GM23338 (cell line): ENCODE data around the gene EFNB2. TPM values are rescaled to one million over a fixed set of nuclear protein-coding genes. Genes with fewer than 3 reads are reported as not detected.
A peak's percentile ranks its signal among the peaks of the same experiment; 100 is the strongest.

ENCODE experiments used
- ATAC-seq: fragments of 200-7000 bp; cut with Tn5 transposase; 3 replicates; pipeline ENCODE4 v1.9.1; 2020
- DNase-seq: peaks from one replicate; pipeline ENCODE4 v3.0.0-alpha.2; 2015; ENCODE audit warnings: low spot score
- H2AFZ ChIP-seq: fragments of 200-600 bp; sonication (generic); 2 replicates; pipeline ENCODE4 v1.8.0; 2016; ENCODE audit warnings: antibody characterized with exemption, mild to moderate bottlenecking, moderate library complexity
- H3F3A ChIP-seq: fragments of 200-600 bp; sonication (generic); replicated peaks from 2 replicates; pipeline ENCODE4 v1.8.0; 2017; ENCODE audit warnings: antibody characterized with exemption, mixed run types, low read depth
- H3K27ac ChIP-seq: fragments of 200-600 bp; sonication (generic); 2 replicates; pipeline ENCODE4 v1.6.1; 2016; ENCODE audit warnings: low read depth
- H3K27me3 ChIP-seq: fragments of 200-600 bp; sonication (generic); 2 replicates; pipeline ENCODE4 v1.8.0; 2016; ENCODE audit warnings: mild to moderate bottlenecking, mixed run types, moderate library complexity; ENCODE audit not compliant: insufficient read depth
- H3K36me3 ChIP-seq: fragments of 200-600 bp; sonication (generic); 2 replicates; pipeline ENCODE4 v1.8.0; 2016; ENCODE audit warnings: mild to moderate bottlenecking; ENCODE audit not compliant: insufficient read depth
- H3K4me1 ChIP-seq: fragments of 200-600 bp; sonication (generic); 2 replicates; pipeline ENCODE4 v1.8.0; 2016; ENCODE audit warnings: mild to moderate bottlenecking, moderate library complexity; ENCODE audit not compliant: insufficient read depth
- H3K4me2 ChIP-seq: fragments of 200-600 bp; sonication (generic); 2 replicates; pipeline ENCODE4 v1.7.1; 2017; ENCODE audit warnings: mixed run types
- H3K4me3 ChIP-seq: fragments of 200-600 bp; sonication (generic); 2 replicates; pipeline ENCODE4 v1.6.1; 2016; ENCODE audit warnings: mixed run types
- H3K79me2 ChIP-seq: fragments of 200-600 bp; sonication (generic); replicated peaks from 2 replicates; pipeline ENCODE4 v1.8.0; 2017; ENCODE audit warnings: mild to moderate bottlenecking; ENCODE audit not compliant: insufficient read depth
- H3K9me2 ChIP-seq: fragments of 200-600 bp; sonication (generic); 2 replicates; pipeline ENCODE4 v1.8.0; 2017; ENCODE audit not compliant: insufficient read depth
- H4K20me1 ChIP-seq: fragments of 200-600 bp; sonication (generic); replicated peaks from 2 replicates; pipeline ENCODE4 v1.8.0; 2017; ENCODE audit warnings: mild to moderate bottlenecking; ENCODE audit not compliant: insufficient read depth
- H3K27ac Mint-ChIP-seq: 2 replicates; pipeline ENCODE4 v1.8.0; 2020; ENCODE audit warnings: inconsistent platforms, mild to moderate bottlenecking, moderate library complexity, mixed read lengths
- H3K27me3 Mint-ChIP-seq: 3 replicates; pipeline ENCODE4 v1.8.0; 2022; ENCODE audit warnings: low read depth, mild to moderate bottlenecking, moderate library complexity, mixed read lengths, inconsistent platforms; ENCODE audit not compliant: insufficient read depth, poor library complexity
- H3K36me3 Mint-ChIP-seq: 3 replicates; pipeline ENCODE4 v1.8.0; 2021; ENCODE audit warnings: low read depth, mild to moderate bottlenecking, inconsistent platforms, moderate library complexity, mixed read lengths
- H3K4me1 Mint-ChIP-seq: 3 replicates; pipeline ENCODE4 v1.8.0; 2020; ENCODE audit warnings: mild to moderate bottlenecking, inconsistent platforms, mixed read lengths
- H3K4me3 Mint-ChIP-seq: 3 replicates; pipeline ENCODE4 v1.8.0; 2021; ENCODE audit warnings: moderate library complexity, mild to moderate bottlenecking, inconsistent platforms, mixed read lengths
- H3K9me3 Mint-ChIP-seq: 3 replicates; pipeline ENCODE4 v1.8.0; 2020; ENCODE audit warnings: moderate library complexity, mild to moderate bottlenecking, inconsistent platforms, mixed read lengths
- CREB1 ChIP-seq: fragments of 250-450 bp; sonication (Bioruptor Pico); IDR thresholded peaks from 2 replicates; pipeline ENCODE4 v1.5.0; 2020; ENCODE audit warnings: low read depth, mild to moderate bottlenecking, moderate library complexity
- EZH2 ChIP-seq: fragments of 200-600 bp; sonication (generic); IDR thresholded peaks from one replicate; pipeline ENCODE4 v1.8.0; 2017; ENCODE audit warnings: antibody characterized with exemption, mild to moderate bottlenecking, low read depth; ENCODE audit not compliant: unreplicated experiment
- EZH2phosphoT487 ChIP-seq: fragments of 200-600 bp; sonication (generic); IDR thresholded peaks from one replicate; pipeline ENCODE4 v1.8.1; 2018; ENCODE audit warnings: antibody characterized with exemption; ENCODE audit not compliant: unreplicated experiment
- JUNB ChIP-seq: IDR thresholded peaks from one replicate; pipeline ENCODE4 v1.6.1; 2016; ENCODE audit warnings: antibody characterized with exemption; ENCODE audit not compliant: unreplicated experiment
- NANOG ChIP-seq: IDR thresholded peaks from 2 replicates; pipeline ENCODE4 v1.6.1; 2016; ENCODE audit warnings: antibody characterized with exemption, borderline replicate concordance
- POLR2AphosphoS5 ChIP-seq: IDR thresholded peaks from 2 replicates; pipeline ENCODE4 v1.6.1; 2016; ENCODE audit warnings: antibody characterized with exemption, low read depth
- ZNF114 ChIP-seq: fragments of 250-450 bp; sonication (Bioruptor Pico); IDR thresholded peaks from 2 replicates; pipeline ENCODE4 v1.5.0; 2020; ENCODE audit warnings: mild to moderate bottlenecking, moderate library complexity
- polyA plus RNA-seq: library from polyadenylated mRNA; unstranded; fragments of >200 nt; fragmentation: Nextera tagmentation; extraction: Ambion mirVana; gene quantifications from 2 replicates; pipeline ENCODE4 v1.2.1, GENCODE V29; 2016
- total RNA-seq: library from RNA; depleted of rRNA; stranded (reverse); fragments of >200 nt; shearing (Covaris generic); gene quantifications from 2 replicates; pipeline ENCODE4 v1.2.3, GENCODE V29; 2014
- TF ChIP-seq, protein P1 (sequence below): fragments of 250-450 bp; sonication (Bioruptor Pico); IDR thresholded peaks from 2 replicates; pipeline ENCODE4 v1.5.0; 2020; ENCODE audit warnings: mild to moderate bottlenecking, moderate library complexity
- TF ChIP-seq, protein P2 (sequence below): IDR thresholded peaks from 2 replicates; pipeline ENCODE4 v1.6.1; 2016; ENCODE audit warnings: antibody characterized with exemption
- TF ChIP-seq, protein P3 (sequence below): IDR thresholded peaks from one replicate; pipeline ENCODE4 v1.6.1; 2018; ENCODE audit warnings: antibody characterized with exemption; ENCODE audit not compliant: unreplicated experiment

Gene EFNB2
- total and polyA plus RNA-seq, 2 experiments from 2014 or later = 5.7 to 10.9 TPM

DNA sequence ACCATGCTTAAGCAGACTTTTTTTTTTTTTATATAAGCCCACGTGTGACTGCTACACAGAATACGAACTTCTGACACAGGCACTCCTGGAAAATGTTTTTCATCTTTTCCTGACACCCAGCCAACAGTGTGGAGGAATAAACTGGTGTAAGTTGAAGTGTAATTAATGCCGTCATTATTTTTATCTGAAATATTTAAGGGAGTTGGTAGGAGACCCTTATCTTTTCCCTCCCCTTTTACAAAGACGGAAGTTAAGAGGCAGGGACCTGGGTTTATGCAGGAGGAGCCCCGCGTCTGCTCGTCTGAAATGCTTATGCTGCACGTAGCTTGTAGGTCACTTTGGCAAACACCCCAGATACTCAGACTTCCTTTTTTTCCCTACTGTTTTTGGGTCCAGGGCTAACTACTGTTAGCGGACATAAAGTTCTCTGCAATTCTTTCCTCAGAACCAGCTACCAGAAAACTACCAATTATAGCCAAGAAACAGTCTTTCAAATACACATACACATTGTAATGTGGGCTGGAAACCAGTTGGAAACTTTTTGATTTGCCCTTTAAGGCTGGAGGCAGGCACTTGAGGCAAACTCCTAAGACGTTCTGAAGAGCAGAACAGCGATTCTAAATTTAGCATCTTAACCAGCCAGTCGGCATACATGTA is 50.8 kb downstream of the EFNB2 start:
- H3F3A ChIP-seq = no peaks in the 10 kb centered on the region
- H4K20me1 ChIP-seq = no peaks in the 10 kb centered on the region
- no peak overlapping the region for H3K27ac Mint-ChIP-seq
- H3K9me3 Mint-ChIP-seq = no peaks in the 10 kb centered on the region
- peaks cover 28% of the 10 kb centered on the region for H3K4me1 Mint-ChIP-seq
- no peaks in the 10 kb centered on the region; the same call in 1 of the 2 replicates for H3K9me2 ChIP-seq
- TF ChIP-seq, protein P1, sequence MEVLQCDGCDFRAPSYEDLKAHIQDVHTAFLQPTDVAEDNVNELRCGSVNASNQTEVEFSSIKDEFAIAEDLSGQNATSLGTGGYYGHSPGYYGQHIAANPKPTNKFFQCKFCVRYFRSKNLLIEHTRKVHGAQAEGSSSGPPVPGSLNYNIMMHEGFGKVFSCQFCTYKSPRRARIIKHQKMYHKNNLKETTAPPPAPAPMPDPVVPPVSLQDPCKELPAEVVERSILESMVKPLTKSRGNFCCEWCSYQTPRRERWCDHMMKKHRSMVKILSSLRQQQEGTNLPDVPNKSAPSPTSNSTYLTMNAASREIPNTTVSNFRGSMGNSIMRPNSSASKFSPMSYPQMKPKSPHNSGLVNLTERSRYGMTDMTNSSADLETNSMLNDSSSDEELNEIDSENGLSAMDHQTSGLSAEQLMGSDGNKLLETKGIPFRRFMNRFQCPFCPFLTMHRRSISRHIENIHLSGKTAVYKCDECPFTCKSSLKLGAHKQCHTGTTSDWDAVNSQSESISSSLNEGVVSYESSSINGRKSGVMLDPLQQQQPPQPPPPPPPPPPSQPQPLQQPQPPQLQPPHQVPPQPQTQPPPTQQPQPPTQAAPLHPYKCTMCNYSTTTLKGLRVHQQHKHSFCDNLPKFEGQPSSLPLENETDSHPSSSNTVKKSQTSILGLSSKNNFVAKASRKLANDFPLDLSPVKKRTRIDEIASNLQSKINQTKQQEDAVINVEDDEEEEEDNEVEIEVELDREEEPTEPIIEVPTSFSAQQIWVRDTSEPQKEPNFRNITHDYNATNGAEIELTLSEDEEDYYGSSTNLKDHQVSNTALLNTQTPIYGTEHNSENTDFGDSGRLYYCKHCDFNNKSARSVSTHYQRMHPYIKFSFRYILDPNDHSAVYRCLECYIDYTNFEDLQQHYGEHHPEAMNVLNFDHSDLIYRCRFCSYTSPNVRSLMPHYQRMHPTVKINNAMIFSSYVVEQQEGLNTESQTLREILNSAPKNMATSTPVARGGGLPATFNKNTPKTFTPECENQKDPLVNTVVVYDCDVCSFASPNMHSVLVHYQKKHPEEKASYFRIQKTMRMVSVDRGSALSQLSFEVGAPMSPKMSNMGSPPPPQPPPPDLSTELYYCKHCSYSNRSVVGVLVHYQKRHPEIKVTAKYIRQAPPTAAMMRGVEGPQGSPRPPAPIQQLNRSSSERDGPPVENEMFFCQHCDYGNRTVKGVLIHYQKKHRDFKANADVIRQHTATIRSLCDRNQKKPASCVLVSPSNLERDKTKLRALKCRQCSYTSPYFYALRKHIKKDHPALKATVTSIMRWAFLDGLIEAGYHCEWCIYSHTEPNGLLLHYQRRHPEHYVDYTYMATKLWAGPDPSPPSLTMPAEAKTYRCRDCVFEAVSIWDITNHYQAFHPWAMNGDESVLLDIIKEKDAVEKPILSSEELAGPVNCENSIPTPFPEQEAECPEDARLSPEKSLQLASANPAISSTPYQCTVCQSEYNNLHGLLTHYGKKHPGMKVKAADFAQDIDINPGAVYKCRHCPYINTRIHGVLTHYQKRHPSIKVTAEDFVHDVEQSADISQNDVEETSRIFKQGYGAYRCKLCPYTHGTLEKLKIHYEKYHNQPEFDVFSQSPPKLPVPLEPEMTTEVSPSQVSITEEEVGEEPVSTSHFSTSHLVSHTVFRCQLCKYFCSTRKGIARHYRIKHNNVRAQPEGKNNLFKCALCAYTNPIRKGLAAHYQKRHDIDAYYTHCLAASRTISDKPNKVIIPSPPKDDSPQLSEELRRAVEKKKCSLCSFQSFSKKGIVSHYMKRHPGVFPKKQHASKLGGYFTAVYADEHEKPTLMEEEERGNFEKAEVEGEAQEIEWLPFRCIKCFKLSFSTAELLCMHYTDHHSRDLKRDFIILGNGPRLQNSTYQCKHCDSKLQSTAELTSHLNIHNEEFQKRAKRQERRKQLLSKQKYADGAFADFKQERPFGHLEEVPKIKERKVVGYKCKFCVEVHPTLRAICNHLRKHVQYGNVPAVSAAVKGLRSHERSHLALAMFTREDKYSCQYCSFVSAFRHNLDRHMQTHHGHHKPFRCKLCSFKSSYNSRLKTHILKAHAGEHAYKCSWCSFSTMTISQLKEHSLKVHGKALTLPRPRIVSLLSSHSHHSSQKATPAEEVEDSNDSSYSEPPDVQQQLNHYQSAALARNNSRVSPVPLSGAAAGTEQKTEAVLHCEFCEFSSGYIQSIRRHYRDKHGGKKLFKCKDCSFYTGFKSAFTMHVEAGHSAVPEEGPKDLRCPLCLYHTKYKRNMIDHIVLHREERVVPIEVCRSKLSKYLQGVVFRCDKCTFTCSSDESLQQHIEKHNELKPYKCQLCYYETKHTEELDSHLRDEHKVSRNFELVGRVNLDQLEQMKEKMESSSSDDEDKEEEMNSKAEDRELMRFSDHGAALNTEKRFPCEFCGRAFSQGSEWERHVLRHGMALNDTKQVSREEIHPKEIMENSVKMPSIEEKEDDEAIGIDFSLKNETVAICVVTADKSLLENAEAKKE (CRISPR knock-in tag) = no peak
- no peak for TF ChIP-seq NANOG
- TF ChIP-seq, protein P2, sequence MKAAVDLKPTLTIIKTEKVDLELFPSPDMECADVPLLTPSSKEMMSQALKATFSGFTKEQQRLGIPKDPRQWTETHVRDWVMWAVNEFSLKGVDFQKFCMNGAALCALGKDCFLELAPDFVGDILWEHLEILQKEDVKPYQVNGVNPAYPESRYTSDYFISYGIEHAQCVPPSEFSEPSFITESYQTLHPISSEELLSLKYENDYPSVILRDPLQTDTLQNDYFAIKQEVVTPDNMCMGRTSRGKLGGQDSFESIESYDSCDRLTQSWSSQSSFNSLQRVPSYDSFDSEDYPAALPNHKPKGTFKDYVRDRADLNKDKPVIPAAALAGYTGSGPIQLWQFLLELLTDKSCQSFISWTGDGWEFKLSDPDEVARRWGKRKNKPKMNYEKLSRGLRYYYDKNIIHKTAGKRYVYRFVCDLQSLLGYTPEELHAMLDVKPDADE = no peak
- no peak for TF ChIP-seq ZNF114 (CRISPR knock-in tag)
- TF ChIP-seq, protein P3, sequence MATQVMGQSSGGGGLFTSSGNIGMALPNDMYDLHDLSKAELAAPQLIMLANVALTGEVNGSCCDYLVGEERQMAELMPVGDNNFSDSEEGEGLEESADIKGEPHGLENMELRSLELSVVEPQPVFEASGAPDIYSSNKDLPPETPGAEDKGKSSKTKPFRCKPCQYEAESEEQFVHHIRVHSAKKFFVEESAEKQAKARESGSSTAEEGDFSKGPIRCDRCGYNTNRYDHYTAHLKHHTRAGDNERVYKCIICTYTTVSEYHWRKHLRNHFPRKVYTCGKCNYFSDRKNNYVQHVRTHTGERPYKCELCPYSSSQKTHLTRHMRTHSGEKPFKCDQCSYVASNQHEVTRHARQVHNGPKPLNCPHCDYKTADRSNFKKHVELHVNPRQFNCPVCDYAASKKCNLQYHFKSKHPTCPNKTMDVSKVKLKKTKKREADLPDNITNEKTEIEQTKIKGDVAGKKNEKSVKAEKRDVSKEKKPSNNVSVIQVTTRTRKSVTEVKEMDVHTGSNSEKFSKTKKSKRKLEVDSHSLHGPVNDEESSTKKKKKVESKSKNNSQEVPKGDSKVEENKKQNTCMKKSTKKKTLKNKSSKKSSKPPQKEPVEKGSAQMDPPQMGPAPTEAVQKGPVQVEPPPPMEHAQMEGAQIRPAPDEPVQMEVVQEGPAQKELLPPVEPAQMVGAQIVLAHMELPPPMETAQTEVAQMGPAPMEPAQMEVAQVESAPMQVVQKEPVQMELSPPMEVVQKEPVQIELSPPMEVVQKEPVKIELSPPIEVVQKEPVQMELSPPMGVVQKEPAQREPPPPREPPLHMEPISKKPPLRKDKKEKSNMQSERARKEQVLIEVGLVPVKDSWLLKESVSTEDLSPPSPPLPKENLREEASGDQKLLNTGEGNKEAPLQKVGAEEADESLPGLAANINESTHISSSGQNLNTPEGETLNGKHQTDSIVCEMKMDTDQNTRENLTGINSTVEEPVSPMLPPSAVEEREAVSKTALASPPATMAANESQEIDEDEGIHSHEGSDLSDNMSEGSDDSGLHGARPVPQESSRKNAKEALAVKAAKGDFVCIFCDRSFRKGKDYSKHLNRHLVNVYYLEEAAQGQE = no peak
- no peak for TF ChIP-seq JUNB
- TF ChIP-seq EZH2 = no peak
- no peak for TF ChIP-seq POLR2AphosphoS5
- no peak for TF ChIP-seq EZH2phosphoT487
- no peak for TF ChIP-seq CREB1 (CRISPR knock-in tag)
- H2AFZ ChIP-seq = peak overlapping the region; percentile 49; the same call in 1 of the 2 replicates
- no peaks in the 10 kb centered on the region for H3K79me2 ChIP-seq
- no peaks in the 10 kb centered on the region for H3K27me3 ChIP-seq
- ATAC-seq (no peak), DNase-seq (no peak)
- no peaks in the 10 kb centered on the region for H3K36me3 ChIP-seq
- H3K4me2 ChIP-seq = no peak overlapping the region
- no peak overlapping the region for H3K4me3 ChIP-seq
- peaks cover 4% of the 10 kb centered on the region for H3K27me3 Mint-ChIP-seq
- peaks cover 6% of the 10 kb centered on the region for H3K4me1 ChIP-seq
- H3K36me3 Mint-ChIP-seq = no peaks in the 10 kb centered on the region
- no peak overlapping the region for H3K27ac ChIP-seq
- H3K4me3 Mint-ChIP-seq = no peak overlapping the region
